ENCODE measurements around the gene GALR1.
A peak's percentile ranks its signal among the peaks of the same experiment; 100 is the strongest.

The GALR1 gene

GRCh38 chr18:77321823-77322805 lies 72.5 kb downstream of the GALR1 start:
- peak; percentile 26 for DNase-seq

GRCh38 chr18:77323640-77324299 lies 74.1 kb downstream of the GALR1 start:
- DNase-seq, result no peak

All from RPMI8226 (cell line).